ENCODE measurements around the gene PTPRN2.

PTPRN2 gene

GRCh38 chr7:158007697-158008257 is 579.8 kb downstream of the PTPRN2 start:
- DNase-seq (ENCODE audit: extremely low read depth, low read depth): no peak
- no peak for TF ChIP-seq CTCF (IDR thresholded peaks at IDR 0.05; ENCODE audit: low read depth, low read length)

- DNase-seq (ENCODE audit: extremely low read depth, low read depth): no peak
- TF ChIP-seq CTCF (IDR thresholded peaks at IDR 0.05; ENCODE audit: low read depth, low read length): no peak
Observed at GRCh38 chr7:158006841-158007696, 580.6 kb downstream of the PTPRN2 start.

- TF ChIP-seq CTCF (IDR thresholded peaks at IDR 0.05; ENCODE audit: low read depth, low read length): no peak
- no peak for DNase-seq (ENCODE audit: extremely low read depth, low read depth)
Observed at GRCh38 chr7:158005531-158005930, 582.1 kb downstream of the PTPRN2 start.

GRCh38 chr7:158004123-158004490 is 583.5 kb downstream of the PTPRN2 start:
- no peak for TF ChIP-seq CTCF (IDR thresholded peaks at IDR 0.05; ENCODE audit: low read depth, low read length)

GRCh38 chr7:158003441-158004122 is 584.0 kb downstream of the PTPRN2 start:
- TF ChIP-seq CTCF (IDR thresholded peaks at IDR 0.05; ENCODE audit: low read depth, low read length): no peak

More at GRCh38 chr7:158004123-158004490, 583.5 kb downstream of the PTPRN2 start:
- DNase-seq (ENCODE audit: extremely low read depth, low read depth): no peak

GRCh38 chr7:158002486-158003080 is 585.0 kb downstream of the PTPRN2 start:
- no peak for DNase-seq (ENCODE audit: extremely low read depth, low read depth)
- no peak for TF ChIP-seq CTCF (IDR thresholded peaks at IDR 0.05; ENCODE audit: low read depth, low read length)

More at GRCh38 chr7:158003441-158004122, 584.0 kb downstream of the PTPRN2 start:
- DNase-seq (ENCODE audit: extremely low read depth, low read depth): no peak

Measured in AG09319 (cell line).